GM19025 (cell line): ENCODE results near the gene MDGA2.

Source experiments
- ATAC-seq: cut with Tn5 transposase; IDR thresholded peaks from one replicate; pipeline ENCODE4 v1.9.1; 2021; ENCODE audit warnings: mild to moderate bottlenecking, low read depth, moderate library complexity; ENCODE audit not compliant: unreplicated experiment

MDGA2 gene

DNA sequence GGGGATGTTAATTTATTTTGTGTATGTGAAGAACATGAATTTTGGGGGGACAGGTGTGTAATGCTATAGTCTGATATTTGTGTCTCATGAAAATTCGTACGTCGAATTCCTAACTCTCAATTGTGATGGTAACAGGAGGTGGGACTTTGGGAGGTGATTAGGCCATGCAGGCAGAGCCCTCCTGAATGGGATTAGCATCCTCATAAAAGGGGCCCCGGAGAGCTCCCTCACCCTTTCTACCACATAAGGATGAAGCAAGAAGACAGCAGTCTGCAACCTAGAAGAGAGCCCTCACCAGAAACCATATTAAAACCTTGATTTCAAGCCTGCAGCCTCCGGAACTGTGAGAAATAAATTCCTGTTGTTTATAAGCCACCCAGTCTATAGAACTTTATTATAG lies 165.4 kb downstream of the MDGA2 start:
- ATAC-seq, result no peak

DNA sequence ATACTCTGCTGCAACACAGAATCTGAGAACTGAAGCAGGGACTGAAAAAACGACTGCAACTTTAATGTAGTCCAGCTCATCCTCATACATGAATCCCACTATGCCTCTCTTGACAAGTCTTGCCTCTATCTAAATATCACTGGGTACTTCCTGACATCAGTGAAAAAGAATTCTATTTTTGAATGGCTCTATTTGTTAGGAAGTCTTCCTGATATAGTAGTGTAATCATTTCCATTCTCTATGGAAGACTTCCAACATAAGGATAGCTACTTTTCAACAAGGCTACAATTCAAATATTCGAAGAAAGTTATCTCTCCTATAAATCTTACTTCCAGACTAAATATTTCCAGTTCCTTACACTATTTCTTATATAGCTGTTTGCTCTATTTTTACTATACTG lies 167.5 kb downstream of the MDGA2 start:
- no peak for ATAC-seq

DNA sequence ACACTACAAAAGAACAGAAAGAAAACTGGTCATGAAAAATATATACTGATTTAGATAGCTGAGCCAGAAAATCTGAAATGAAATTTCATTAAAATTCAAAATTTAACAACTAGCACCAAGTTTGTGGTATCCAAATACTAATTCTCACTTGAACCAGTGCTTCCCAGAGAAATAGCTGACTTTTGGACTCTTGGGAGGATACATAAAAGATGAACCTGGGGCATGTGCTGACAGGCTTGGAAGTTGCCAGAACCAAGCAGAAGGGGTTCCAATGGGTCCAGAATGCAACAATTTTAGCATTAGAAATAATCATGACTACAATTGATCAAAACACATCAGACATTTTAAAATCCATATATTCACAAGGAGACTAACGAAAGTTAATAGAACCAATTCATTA lies 175.0 kb downstream of the MDGA2 start:
- ATAC-seq, result no peak

DNA sequence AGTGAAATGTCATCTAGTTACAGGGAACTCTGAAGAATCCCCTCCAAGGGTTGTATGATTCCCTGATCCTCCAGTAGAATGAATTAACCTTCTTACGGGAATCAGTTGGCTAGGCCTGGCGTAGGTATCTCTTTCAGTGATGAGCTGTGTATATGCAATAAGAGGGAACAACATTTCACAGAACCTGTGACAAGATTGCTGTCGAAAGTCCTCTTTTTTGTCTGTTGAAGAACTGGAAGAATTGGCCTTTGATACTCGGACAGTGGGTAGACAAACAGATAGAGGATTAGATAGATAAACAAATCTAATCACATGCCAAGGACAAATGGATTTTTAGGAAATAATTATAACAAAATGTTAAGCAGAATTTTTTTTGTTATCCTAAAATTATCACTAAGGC lies 184.6 kb downstream of the MDGA2 start:
- ATAC-seq, result no peak

DNA sequence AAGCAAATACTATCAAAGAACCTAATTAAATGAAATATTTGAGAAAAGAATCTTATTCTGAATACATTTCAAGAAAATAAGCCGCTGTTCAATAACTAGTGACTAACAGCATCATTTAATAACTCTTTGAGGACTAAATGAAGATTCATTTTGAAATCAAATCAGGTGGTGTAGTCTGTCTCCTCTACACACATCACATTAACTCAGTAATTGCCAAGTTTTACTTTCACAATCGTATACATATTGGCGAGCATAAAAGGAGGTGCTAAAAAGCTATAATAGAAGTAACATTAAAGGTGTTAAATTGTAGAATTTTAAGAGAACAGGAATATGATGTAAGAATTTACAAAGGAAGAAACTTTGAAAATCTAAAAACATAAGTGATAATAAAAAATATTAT lies 185.1 kb downstream of the MDGA2 start:
- no peak for ATAC-seq

DNA sequence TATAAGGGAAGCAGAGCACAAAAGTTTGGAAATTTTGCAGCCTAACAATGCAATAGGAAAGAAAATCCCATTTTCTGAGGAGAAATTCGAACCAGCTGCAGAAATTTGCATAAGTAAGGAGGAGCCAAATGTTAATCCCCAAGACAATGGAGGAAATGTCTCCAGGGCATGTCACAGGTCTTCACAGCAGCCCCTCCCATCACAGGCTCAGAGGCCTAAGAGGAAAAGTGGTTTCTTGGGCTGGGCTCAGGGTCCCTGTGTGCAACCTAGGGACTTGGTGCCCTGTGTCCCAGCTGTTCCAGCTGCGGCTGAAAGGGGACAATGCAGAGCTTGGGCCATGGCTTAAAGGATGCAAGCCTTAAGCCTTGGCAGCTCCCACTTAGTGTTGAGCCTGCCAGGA lies 190.0 kb downstream of the MDGA2 start:
- no peak for ATAC-seq

DNA sequence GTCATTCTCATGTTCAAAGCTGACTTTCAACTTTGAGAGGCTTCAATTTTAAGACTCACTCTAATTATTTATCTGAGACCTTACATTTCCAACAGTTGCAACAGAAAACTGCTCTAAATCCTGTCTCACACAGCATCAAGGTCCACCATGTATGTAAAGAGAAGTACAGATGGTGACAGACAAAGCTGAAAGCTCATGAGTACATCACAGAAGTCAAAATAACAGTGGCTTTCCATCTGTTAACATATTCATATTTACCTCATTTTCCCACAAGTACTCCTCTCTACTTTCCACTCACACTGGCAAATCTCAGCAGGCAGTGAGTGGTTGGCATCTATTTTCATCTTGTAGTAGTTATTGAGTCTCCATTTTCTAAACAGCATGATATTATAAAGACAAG lies 192.0 kb downstream of the MDGA2 start:
- no peak for ATAC-seq

DNA sequence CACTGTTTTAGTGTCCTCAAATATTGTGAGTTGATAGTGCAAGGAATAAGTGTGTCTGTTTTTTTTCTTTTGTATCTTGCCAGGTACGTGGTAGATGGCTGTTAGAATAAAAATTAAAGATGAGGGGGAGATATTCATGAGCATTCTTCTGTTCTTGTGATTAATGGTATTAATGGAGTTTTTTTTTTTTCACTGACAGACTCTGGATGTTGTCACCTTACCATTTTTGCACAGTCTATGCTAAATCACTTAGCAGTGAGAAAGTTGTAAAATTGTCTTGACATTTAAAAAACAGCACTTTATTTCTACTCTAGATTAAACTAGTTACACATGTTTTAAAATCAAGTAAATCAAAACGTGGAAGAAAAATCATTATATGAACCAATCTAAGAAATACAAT lies 204.3 kb downstream of the MDGA2 start:
- no peak for ATAC-seq

DNA sequence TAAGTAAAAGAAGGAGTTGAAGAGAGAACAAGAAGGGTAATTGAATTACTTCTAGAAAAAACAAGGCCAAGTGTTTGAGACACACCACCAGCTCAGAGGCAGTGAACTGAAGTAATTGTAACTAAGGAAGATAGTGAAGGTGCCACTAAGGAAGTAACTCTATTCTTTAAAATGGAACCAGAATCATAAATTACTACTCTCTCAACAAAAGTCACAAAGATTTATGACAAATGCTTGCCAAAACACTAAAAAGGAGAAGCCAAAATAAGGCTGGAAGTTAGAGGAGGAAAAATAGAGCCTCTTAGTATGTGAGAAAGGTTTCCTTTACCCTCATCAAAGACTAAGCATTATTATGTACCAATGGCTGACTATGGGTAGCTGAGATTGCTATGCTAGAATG lies 208.5 kb downstream of the MDGA2 start:
- ATAC-seq, result no peak

DNA sequence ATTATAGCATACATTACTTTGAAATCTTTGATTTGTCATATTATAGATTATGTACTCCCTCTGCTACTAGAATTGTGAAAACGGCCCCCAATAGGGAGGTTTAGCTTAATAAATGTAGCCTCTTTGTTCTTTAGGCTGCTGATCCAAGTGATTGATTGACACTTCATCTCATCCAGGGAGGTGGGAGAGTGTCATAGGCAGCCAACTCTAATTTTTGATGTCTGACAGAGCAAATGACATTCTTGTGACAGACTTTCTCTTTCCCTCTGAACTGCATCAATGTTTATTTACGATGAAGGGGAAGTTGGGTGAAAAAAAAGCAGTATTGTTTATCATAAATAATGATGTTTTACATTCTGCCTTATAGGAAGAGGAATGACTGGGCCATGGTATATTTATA lies 221.4 kb downstream of the MDGA2 start:
- ATAC-seq, result no peak

DNA sequence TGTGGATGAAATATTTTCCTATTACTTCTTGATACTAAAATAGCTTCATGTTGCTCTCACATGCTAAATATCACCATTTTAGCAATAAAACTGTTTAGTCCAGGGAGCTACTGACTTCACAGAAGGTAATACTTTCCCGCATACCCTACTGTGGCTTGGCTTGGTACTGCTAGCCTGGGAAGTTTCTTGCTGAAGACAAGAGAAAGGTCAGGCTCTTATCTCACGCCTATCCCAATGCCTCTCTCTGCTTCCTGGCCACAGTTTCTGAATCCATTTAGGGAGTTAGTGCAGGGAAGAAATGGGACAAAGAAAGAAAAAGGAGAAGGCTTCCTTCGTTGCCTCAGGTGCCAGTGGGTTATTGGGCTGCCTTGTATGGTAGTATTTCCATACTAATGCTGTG lies 228.3 kb downstream of the MDGA2 start:
- no peak for ATAC-seq

DNA sequence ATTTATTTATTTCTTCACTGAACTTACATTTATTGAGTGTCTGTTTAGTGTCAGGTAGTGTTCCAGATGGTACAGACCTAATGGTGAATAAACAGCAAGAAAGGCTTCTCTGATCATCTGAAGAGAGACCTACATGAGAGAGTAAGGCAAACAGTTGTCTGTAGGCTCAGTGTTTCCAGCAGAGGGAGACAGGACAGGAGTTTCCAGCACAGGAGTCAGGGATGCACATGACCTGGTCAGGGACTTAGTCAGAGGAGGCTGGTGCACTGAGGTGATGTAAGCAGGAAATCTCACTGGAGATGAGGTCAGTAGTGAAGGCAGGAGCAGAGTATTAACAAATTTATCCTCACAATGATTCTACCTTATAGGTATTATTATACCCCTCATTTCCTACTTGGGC lies 233.2 kb downstream of the MDGA2 start:
- ATAC-seq, result no peak

DNA sequence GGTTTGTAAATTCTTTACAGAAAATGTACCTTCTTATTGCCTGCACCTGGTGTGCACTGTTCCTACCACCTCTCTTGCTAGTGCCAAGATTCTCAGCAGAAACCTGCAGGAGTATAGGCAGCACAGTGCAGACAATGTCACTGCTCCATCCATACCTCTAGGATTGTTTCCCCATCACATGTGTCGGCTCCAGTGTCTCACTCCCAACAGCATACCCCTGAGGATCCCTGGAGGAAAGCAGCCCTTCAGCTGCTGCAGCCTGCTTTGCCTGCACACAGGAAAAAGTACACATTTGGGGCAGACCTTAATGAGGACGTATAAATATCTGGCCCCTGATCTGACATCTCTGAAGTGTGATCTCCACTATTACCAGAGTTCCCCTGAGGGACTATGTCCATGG lies 235.5 kb downstream of the MDGA2 start:
- ATAC-seq, result no peak

DNA sequence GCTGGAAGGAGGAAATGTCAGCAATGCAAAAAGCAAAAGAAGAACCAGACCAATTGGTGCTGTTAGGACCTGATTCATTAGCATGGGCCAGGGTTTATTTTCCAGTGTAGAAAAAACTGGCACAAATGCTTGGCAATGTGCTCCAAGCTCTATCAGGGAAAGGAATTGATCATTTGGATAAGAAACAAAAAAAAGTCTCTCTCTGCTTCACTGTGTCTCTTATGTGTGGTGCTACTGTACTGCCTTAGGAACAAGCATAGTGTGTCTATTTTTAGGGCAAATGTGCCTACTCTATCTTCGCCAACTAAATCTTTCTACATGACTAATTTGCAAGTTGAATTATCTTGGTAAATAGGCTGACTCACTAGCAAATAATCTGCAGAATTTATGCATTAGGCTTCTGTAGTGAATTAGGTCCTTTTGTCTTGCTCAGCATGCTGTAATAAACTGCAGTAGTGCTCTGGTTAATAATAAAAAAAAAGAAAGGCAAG lies 236.7 kb downstream of the MDGA2 start:
- ATAC-seq, result no peak

DNA sequence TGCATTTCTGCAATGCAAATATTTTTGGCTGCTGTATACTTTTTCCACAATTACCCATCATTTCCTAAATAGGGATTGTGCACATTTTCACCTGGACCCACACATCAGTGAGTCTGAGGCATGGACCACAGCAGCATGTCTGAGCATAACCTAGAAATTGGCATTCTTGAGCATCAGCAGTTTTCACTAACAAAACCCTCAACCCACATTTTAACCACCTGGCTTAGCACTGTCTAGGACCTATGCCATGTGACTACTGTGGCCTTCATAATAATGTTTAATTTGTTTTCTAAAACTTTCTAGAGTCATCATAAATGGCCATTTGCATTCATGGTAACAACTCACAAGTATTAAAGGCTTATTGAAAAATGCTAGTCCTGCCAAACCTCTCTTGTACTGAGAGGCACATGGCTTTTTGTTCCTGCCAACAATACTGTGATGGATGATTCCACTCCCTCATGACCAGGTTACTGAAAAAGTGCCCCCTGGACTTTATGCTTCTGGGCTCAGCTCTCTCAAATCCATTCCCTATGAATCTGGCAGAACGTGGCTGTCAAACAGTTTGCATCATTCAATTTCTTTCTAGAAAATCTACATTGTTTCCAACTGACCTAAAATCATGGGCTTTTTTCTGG lies 240.0 kb downstream of the MDGA2 start:
- ATAC-seq, result no peak

DNA sequence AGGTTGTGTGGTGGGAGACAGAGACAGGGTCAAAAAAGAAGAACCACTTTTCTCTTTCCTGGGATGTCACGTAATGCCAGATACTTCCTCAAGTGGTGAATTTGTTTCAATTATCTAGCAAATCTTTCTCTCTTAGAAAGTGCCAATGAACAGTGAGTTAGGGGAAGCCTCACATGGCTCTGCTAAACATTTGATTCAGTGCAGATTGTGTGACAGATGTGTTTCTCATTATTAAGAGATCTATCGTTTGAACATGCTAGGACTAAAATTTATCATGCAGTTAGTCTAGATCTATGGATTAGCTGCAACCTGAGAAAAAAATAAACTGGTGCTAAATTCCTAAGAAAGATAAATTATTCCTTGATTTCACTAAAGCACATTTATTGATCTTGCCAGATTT lies 247.8 kb downstream of the MDGA2 start:
- ATAC-seq, result no peak

DNA sequence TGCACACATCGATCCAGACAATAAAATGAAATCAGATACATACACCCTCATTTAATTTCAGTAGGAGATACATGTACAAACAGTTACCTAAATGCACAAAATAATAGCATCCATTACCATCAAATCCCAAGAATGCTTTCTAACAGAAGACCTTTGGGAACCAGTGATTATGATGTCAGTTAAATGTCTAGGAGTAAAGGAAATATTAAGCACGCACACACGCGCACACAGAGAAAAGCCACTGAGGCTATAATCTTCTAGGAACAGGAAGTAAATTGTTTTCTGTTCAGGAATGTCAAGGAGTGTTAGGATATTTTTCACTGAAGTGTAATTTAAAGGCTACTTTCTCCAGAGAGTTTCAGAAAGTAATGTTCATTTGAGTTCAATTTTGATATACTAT lies 250.1 kb downstream of the MDGA2 start:
- ATAC-seq, result no peak

DNA sequence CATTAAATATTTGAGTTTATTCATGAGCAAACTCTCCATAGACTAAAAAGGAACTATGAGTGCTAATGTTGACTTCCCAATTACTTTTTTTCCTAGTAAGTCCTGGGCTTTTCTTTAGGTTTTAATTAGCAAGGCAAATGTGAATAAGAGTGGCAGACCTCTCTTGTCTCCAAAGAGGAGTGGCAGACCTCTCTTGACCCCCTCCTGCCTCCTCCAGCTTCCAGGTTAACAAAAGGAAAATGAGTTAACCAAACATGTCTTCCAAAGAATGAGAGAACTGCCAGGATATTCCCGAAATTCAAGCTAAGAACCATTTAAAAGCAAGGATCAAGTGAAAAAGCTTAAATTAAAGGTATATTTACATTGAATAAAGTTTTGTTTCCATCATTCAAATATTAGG lies 253.2 kb downstream of the MDGA2 start:
- no peak for ATAC-seq

DNA sequence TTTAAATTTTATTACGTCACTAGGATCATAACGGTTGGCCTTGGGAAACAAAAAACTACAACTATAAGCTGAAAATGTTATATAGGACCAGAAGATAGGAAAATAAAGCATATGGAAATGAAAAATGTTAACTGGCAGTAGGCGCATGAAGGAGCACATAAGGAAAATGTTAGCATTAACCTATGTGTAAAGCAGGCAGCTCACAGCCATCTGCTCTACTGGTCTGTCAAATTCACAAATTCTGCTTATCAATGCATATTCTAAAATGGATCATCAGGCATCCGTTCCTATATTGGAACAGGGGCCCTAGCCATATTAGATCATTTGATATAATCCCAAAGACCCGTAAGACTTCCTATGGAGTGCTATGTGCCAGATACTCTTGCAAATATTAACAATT lies 263.9 kb downstream of the MDGA2 start:
- no peak for ATAC-seq

DNA sequence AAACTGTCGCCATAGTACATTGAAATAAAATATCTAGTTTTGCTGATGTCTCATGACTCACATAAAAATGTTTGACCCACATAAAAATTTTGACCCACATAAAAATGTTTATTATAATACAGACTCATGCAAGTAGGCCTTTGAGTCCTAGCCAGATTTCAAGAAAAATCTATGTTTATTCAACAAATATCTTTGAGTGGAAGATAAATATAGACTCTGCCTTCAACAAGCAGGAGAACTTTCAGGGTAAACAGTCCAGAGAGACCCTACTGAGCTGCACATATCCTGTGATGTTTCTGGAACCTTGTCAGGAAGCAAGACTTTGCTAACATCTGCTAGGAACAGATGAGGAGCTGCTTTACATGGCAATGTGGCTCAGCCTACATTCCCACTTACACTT lies 283.1 kb downstream of the MDGA2 start:
- no peak for ATAC-seq

DNA sequence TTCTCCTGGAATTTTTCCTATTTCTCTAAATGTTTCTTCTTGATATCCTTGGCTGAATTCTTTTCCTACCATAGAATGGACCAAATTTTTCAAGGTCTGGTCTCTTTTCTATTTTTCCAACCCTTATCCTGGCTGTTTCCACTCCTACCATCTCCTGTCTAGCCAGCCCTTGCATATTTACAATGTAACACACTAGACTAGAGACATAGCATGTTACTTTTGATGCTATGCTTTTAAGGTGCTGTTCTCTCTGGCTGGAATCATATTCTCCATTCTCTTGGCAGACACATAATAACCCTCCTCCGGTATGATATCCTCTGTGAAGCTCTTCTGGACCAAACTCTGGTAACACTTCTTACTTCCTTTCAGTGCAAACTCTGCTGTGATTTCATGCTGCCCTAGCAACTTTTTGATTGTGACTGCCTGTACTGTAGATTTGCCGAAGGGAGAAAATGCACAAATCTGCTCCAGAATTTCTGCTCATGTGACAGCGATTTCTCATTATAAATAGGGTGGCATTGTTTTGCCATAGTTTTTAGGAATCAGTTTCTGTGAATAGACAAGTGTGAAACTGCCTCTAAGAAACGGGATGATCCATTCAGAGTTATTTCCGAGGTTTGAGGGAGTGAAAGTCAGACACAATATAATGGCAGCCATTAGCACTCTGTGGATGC lies 284.4 kb downstream of the MDGA2 start:
- no peak for ATAC-seq

DNA sequence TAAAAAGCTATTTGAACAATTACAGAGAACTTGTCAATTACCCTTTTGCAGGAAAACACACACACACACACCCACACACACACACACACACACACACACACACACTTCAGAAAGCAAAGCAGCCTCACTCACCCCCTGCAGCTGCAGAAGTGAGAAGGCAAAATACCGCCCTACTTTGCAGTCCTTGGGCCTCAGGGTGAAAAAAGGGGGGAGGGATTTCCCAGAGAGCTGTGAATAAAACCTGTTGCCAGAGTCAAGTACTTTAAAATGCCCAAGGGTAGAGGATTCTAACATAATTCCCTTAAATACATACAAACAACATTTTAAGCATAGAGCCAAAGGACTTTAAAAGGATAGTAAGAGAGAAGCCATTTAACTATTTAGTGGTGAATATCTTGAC lies 285.9 kb downstream of the MDGA2 start:
- ATAC-seq, result no peak

DNA sequence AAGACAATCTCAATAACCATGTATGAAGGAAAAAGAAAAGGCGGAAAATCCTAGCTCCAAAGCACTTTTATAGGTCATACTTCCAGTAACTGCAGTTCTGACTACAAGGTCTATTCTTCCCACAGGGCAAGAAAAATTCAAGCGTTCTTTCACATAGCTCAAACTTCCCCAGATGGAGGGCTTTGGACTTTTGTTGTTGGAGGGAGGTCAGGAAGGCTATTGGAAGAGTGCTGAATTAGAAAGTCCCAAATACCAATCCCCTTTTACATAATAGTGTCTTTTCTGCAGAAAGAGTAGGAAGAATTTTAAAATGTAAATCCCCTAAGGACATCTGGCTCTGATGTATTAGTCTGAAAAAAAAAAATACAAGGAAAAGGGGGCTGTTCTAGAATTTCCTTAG lies 309.4 kb downstream of the MDGA2 start:
- no peak for ATAC-seq
